Endothelial cell of umbilical vein (primary cell): Measurements from ENCODE around the gene VPS35L. TPM values are rescaled to one million over a fixed set of nuclear protein-coding genes. Genes with fewer than 3 reads are reported as not detected.

Experiments used
- BruUV-seq: library from RNA; stranded (reverse); fragments of 400-500 nt; replicated peaks from 2 replicates; lab custom pipeline; 2021; lab: Mats Ljungman, UMichigan
- CTCF ChIA-PET: fragments of 300-600, 350-600 bp; sonication (Branson Sonifier 250); formaldehyde crosslinking; loops from one replicate; lab custom pipeline; 2021; ENCODE audit warnings: antibody characterized with exemption, inconsistent platforms; lab: Charles Lee
- POLR2A ChIA-PET: fragments of 300-600, 350-600 bp; sonication (Branson Sonifier 250); formaldehyde crosslinking; loops from one replicate; lab custom pipeline; 2021; ENCODE audit warnings: antibody characterized with exemption, inconsistent platforms; lab: Charles Lee
- DNase-seq: peaks from one replicate; pipeline ENCODE4 v3.0.0-alpha.2; 2011; ENCODE audit warnings: low read depth, low spot score
- FAIRE-seq: peaks from 2 replicates; lab custom pipeline; 2011; peaks lifted over from hg19 to GRCh38; lab: Jason Lieb, UNC
- H2AFZ ChIP-seq: 2 replicates; pipeline ENCODE4 v1.6.0; 2012; ENCODE audit warnings: low read depth, low read length, control low read depth, inconsistent platforms
- H3K27ac ChIP-seq: 2 replicates; pipeline ENCODE4 v1.5.1; 2011; ENCODE audit warnings: low read depth, mild to moderate bottlenecking, control low read depth, low read length, moderate library complexity; ENCODE audit not compliant: insufficient read depth
- H3K27me3 ChIP-seq, 2 experiments: 2 replicates each; pipeline versions ENCODE4 v1.6.0 to v1.6.1; 2011; ENCODE audit warnings: low read length in 2 of 2, mixed read lengths in 1 of 2; ENCODE audit not compliant: control insufficient read depth in 2 of 2, insufficient read depth in 2 of 2
- H3K36me3 ChIP-seq, 2 experiments: 2 replicates in 1 of 2; 3 replicates in 1 of 2; pipeline ENCODE4 v1.5.1; 2011; ENCODE audit warnings: low read length in 2 of 2, mild to moderate bottlenecking in 1 of 2, moderate library complexity in 1 of 2; ENCODE audit not compliant: control insufficient read depth in 2 of 2, insufficient read depth in 2 of 2; ENCODE audit errors: extremely low read depth in 1 of 2
- H3K4me1 ChIP-seq: 3 replicates; pipeline ENCODE4 v1.5.1; 2011; ENCODE audit warnings: mild to moderate bottlenecking, low read length; ENCODE audit not compliant: control insufficient read depth, insufficient read depth; ENCODE audit errors: extremely low read depth
- H3K4me2 ChIP-seq: 2 replicates; pipeline ENCODE4 v1.6.1; 2011; ENCODE audit warnings: low read length, control low read depth, mixed read lengths; ENCODE audit not compliant: insufficient read depth
- H3K4me3 ChIP-seq, 3 experiments: fragments of 200-600 bp in 1 of 3; sonication (generic), shearing (Covaris generic) in 1 of 3; replicated peaks in 1 of 3; 2 replicates each; pipeline ENCODE4 v1.5.1; 2011 to 2016; ENCODE audit warnings: control low read depth in 3 of 3, low read length in 3 of 3, mild to moderate bottlenecking in 2 of 3, inconsistent platforms in 1 of 3, low read depth in 1 of 3, moderate library complexity in 1 of 3; ENCODE audit not compliant: insufficient read depth in 1 of 3
- H3K79me2 ChIP-seq: 2 replicates; pipeline ENCODE4 v1.6.0; 2012; ENCODE audit warnings: low read length, inconsistent platforms; ENCODE audit not compliant: control insufficient read depth, insufficient read depth
- H3K9ac ChIP-seq: replicated peaks from 2 replicates; pipeline ENCODE3; 2011; ENCODE audit warnings: low read length, control low read depth; ENCODE audit not compliant: insufficient read depth; ENCODE audit errors: extremely low read depth
- H3K9me1 ChIP-seq: replicated peaks from 3 replicates; pipeline ENCODE4 v1.6.0; 2011; ENCODE audit warnings: mild to moderate bottlenecking, low read length; ENCODE audit not compliant: control insufficient read depth, insufficient read depth; ENCODE audit errors: extremely low read depth
- H3K9me3 ChIP-seq: replicated peaks from 2 replicates; pipeline ENCODE4 v1.5.1; 2012; ENCODE audit warnings: low read length, inconsistent platforms; ENCODE audit not compliant: control insufficient read depth, insufficient read depth
- H4K20me1 ChIP-seq: replicated peaks from 2 replicates; pipeline ENCODE3; 2011; ENCODE audit warnings: mild to moderate bottlenecking, low read length; ENCODE audit not compliant: control insufficient read depth, insufficient read depth; ENCODE audit errors: extremely low read depth
- CTCF ChIP-seq, 2 donors: IDR thresholded peaks; 1 replicate in 1 of 2; 2 replicates in 1 of 2; pipeline ENCODE4 v1.5.1; 2011; ENCODE audit warnings: low read length in 2 of 2, mild to moderate bottlenecking in 2 of 2, moderate library complexity in 2 of 2, control low read depth in 1 of 2, inconsistent platforms in 1 of 2, low read depth in 1 of 2; ENCODE audit not compliant: insufficient read depth in 1 of 2; ENCODE audit errors: extremely low read depth in 1 of 2
- POLR2AphosphoS5 ChIP-seq: IDR thresholded peaks from 2 replicates; pipeline ENCODE4 v1.6.1; 2012; ENCODE audit warnings: low read depth, mild to moderate bottlenecking, control low read depth, low read length, moderate library complexity; ENCODE audit not compliant: insufficient read depth
- dilution Hi-C: fragments of 300-500 bp; cut with MboI; formaldehyde crosslinking; loops from one replicate; pipeline ENCODE4 v1.15.0; 2019; ENCODE audit warnings: low sequenced_read_pairs; ENCODE audit not compliant: extremely low pct_ligation_motif_present
- intact Hi-C: fragments of 100-400 bp; cut with micrococcal nuclease; formaldehyde crosslinking; loops from one replicate; pipeline ENCODE4 v1.10.0; 2022
- polyA plus RNA-seq, 4 experiments: library from polyadenylated mRNA; depleted of rRNA in 3 of 4; stranded (reverse) in 3 of 4; unstranded in 1 of 4; fragments of >200 nt; gene quantifications; 2 replicates each; pipeline versions ENCODE4 v1.2.1 to v1.2.3, GENCODE V29; 2011 to 2012; ENCODE audit warnings: missing spikeins in 1 of 4
- total RNA-seq: library from RNA; stranded (reverse); gene quantifications from 2 replicates; pipeline ENCODE4 v1.2.3, GENCODE V29; 2021

VPS35L gene
- total and polyA plus RNA-seq, 2 donors (not counting 3 experiments of a cell fraction or from before 2014, with no cell fraction given): 49.1 to 91.1 TPM

GRCh38 chr16:19555938-19556771 is 652 bp downstream of the VPS35L start:
- POLR2A ChIA-PET: interaction anchor here (0.6 kb wide), 1 partner anchor 139 kb away, joined by 4 read pairs; no protein-coding TSS in a partner anchor
- intact Hi-C loops (loop anchor here (2.0 to 5.0 kb wide), 2 partner anchors 33 to 161 kb away; partner anchors contain the start of genes CCP110, GDE1, IQCK and KNOP1), dilution Hi-C loops (no loop called here)
- H3K27ac ChIP-seq: peak overlapping the region; percentile 85
- peak overlapping the region; percentile 82 for H2AFZ ChIP-seq
- FAIRE-seq: peak; percentile 77
- peak; percentile 52 for DNase-seq
- peak overlapping the region; percentile 41 for H3K4me2 ChIP-seq
- TF ChIP-seq CTCF (IDR thresholded peaks at IDR 0.05; ENCODE audit: extremely low read depth in 1 of 2, insufficient read depth in 1 of 2, low read depth in 1 of 2, low read length in 2 of 2) (peak in 1 of 2 donors; percentile 20), POLR2AphosphoS5 (no peak)
- H3K9ac ChIP-seq: peak overlapping the region; percentile 96
- no peaks in the 10 kb centered on the region for H3K27me3 ChIP-seq
- CTCF ChIA-PET: interaction anchor here (0.6 to 3.6 kb wide), 23 partner anchors 10 to 754 kb away, joined by 3 to 33 read pairs (median 4); partner anchors contain the start of genes ARL6IP1, CCP110, COQ7 and GDE1
- TSS peak; percentile 81 for BruUV-seq
- H4K20me1 ChIP-seq: no peaks in the 10 kb centered on the region
- peaks cover 6% of the 10 kb centered on the region for H3K4me1 ChIP-seq
- no peaks in the 10 kb centered on the region for H3K9me1 ChIP-seq
- no peaks in the 10 kb centered on the region for H3K9me3 ChIP-seq
- peaks cover 7% of the 10 kb centered on the region for H3K79me2 ChIP-seq
- H3K36me3 ChIP-seq: peaks cover 0 to 2% of the 10 kb centered on the region in 2 experiments
- peak overlapping the region; percentile 67 to 77 (median 68) for H3K4me3 ChIP-seq
